Suprapubic skin (tissue), 4 donors: Measurements from ENCODE around the gene TMOD1. TPM values are rescaled to one million over a fixed set of nuclear protein-coding genes. Genes with fewer than 3 reads are reported as not detected.

Source experiments
- DNase-seq, 2 donors: peaks; one replicate each; pipeline ENCODE4 v3.0.0-alpha.2; 2019; ENCODE audit warnings: low spot score in 2 of 2
- H3K27ac ChIP-seq: fragments of 200-600 bp; sonication (generic); one replicate; pipeline ENCODE4 v1.5.1; 2019
- H3K27me3 ChIP-seq: fragments of 200-600 bp; sonication (generic); one replicate; pipeline ENCODE4 v1.5.1; 2019
- H3K36me3 ChIP-seq: fragments of 200-600 bp; sonication (generic); one replicate; pipeline ENCODE4 v1.5.1; 2019
- H3K4me1 ChIP-seq: fragments of 200-600 bp; sonication (generic); one replicate; pipeline ENCODE4 v1.5.1; 2019
- H3K4me3 ChIP-seq: fragments of 200-600 bp; sonication (generic); one replicate; pipeline ENCODE4 v1.5.1; 2019; ENCODE audit warnings: mild to moderate bottlenecking
- H3K9me3 ChIP-seq: fragments of 200-600 bp; sonication (generic); one replicate; pipeline ENCODE4 v1.5.1; 2019
- EP300 ChIP-seq: sonication (generic); formaldehyde crosslinking; IDR thresholded peaks from one replicate; pipeline ENCODE4 v1.6.1; 2017; ENCODE audit warnings: antibody characterized with exemption
- POLR2A ChIP-seq, 2 donors: fragments of 450-650 bp; IDR thresholded peaks; one replicate each; pipeline ENCODE4 v1.6.1; 2017; ENCODE audit warnings: antibody characterized with exemption in 2 of 2, mild to moderate bottlenecking in 2 of 2, moderate library complexity in 2 of 2
- POLR2AphosphoS5 ChIP-seq, 3 donors: sonication (generic); formaldehyde crosslinking; IDR thresholded peaks; one replicate each; pipeline ENCODE4 v1.6.1; 2017; ENCODE audit warnings: antibody characterized with exemption in 3 of 3
- WGBS: methylation state at CpG from one replicate; pipeline ENCODE4 v1.1.5; 2018; 5-methylcytosine and 5-hydroxymethylcytosine counted together
- total RNA-seq, 4 donors: library from RNA; depleted of rRNA; stranded (reverse); fragments of >200 nt; gene quantifications; one replicate each; pipeline ENCODE4 v1.1.0, GENCODE V29; 2016
- TF ChIP-seq, protein P1 (sequence below), 2 donors: fragments of 200-600 bp in 1 of 2; fragments of 450-650 bp in 1 of 2; sonication (generic) in 1 of 2; IDR thresholded peaks; one replicate each; pipeline ENCODE4 v1.5.1; 2016 to 2019; ENCODE audit warnings: antibody characterized with exemption in 2 of 2, mild to moderate bottlenecking in 1 of 2, moderate library complexity in 1 of 2

Gene TMOD1
- total RNA-seq, 4 donors from 2014 or later, result 1.9 to 4.4 (median 4.0) TPM

DNA sequence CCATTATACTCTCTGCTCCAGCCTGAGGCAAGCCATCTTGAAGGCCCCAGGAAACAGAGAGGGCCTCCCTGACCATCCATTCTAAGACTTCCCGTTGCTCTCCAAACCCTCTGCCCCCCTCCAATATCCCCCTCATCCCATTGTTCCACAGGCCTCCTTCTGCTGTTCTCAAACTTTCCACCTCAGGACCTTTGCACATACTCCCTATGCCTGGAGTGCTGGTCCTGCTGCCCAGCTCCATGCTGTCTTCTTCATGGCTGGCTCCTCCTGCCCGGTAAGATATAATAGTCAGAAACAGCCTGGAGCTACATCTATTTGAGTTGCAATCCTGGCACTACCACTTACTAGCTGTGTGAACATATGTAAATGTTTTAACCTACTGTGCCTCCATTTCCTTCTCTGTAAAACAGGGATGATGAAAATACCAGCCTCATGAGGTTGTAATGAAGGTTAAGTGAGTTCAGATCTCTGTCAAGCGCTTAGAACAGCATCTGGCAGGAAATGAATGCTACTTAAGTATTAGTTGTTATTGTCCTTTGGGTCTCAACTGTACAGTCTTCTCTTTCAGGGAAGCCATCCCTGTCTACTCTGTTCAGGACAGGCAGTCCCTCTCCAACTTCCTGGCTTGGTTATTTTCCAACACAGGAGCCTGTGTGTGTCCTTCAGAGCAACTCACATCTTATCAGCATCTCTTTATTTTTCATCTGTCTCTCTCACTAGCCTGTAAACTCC lies 45.8 kb downstream of the TMOD1 start:
- no peaks in the 10 kb centered on the region for H3K27me3 ChIP-seq
- no peak for DNase-seq
- WGBS, result 72% methylated on average over 3 of the region's 3 CpGs

DNA sequence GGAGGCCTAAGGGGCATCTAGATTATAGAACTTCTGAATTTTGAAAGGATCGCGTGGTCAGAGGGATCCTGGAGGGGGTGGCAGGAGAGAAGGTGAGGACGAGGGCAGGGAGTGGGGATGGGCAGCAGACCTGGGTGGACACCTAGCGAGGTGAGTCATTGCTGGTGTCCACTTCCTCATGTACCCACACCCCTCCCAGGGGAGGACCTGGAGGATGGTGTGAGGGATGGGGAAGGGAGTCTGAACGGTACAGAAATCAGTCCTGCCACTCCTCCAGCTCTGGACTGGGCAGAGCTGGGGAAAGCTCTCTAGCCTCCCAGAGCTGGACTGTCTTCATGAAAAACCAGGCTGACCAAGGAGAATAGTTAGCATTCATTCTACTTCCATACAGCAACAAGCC lies 46.9 kb downstream of the TMOD1 start:
- TF ChIP-seq POLR2AphosphoS5 (IDR thresholded peaks at IDR 0.05) (no peak), EP300 (no peak), POLR2A (IDR thresholded peaks at IDR 0.05) (no peak)
- TF ChIP-seq, protein P1, sequence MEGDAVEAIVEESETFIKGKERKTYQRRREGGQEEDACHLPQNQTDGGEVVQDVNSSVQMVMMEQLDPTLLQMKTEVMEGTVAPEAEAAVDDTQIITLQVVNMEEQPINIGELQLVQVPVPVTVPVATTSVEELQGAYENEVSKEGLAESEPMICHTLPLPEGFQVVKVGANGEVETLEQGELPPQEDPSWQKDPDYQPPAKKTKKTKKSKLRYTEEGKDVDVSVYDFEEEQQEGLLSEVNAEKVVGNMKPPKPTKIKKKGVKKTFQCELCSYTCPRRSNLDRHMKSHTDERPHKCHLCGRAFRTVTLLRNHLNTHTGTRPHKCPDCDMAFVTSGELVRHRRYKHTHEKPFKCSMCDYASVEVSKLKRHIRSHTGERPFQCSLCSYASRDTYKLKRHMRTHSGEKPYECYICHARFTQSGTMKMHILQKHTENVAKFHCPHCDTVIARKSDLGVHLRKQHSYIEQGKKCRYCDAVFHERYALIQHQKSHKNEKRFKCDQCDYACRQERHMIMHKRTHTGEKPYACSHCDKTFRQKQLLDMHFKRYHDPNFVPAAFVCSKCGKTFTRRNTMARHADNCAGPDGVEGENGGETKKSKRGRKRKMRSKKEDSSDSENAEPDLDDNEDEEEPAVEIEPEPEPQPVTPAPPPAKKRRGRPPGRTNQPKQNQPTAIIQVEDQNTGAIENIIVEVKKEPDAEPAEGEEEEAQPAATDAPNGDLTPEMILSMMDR (IDR thresholded peaks at IDR 0.05), result no peak
- DNase-seq, result no peak
- no peaks in the 10 kb centered on the region for H3K27me3 ChIP-seq

More for the DNA sequence above, 45.8 kb downstream of the TMOD1 start:
- H3K4me1 ChIP-seq, result no peaks in the 10 kb centered on the region
- no peaks in the 10 kb centered on the region for H3K36me3 ChIP-seq
- H3K4me3 ChIP-seq, result no peak overlapping the region
- no peaks in the 10 kb centered on the region for H3K9me3 ChIP-seq
- TF ChIP-seq POLR2AphosphoS5 (IDR thresholded peaks at IDR 0.05), result no peak
- no peak for TF ChIP-seq POLR2A (IDR thresholded peaks at IDR 0.05)
- TF ChIP-seq, protein P1 (IDR thresholded peaks at IDR 0.05), result no peak
- H3K27ac ChIP-seq, result no peak overlapping the region

DNA sequence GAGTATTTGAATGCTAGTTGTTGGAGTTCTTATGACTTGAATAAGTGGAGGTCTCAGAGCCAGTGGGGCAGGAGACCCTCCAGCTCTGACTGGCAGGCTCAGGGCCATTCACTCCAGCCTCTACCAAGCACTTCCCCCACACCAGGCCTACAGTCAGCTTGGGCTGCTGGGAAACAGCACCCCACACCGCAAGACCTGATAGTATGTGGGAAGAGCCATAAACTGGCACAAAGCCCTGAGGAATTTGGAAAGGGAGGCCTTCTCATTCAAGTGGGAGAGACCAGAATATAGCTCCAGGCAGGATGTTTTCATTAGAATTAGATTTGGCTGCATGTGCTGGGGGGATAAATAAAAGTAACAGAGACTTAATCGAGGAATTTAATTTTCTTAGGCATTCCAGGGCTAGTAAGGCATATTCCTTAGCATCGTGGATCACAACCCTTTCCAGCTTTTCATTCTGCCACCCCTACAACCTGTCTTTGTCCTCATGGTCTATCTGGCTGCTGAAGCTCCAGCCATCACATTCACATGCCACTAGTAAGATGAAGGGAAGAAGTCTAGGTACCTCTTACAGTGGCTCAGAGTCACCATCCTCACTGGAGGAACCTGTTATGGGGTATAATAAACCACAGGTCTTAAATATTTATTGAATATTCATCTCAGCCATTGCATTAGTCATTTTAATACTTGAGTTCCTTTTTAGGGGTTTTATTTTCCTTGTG lies 47.5 kb downstream of the TMOD1 start:
- H3K27me3 ChIP-seq, result peaks cover 2% of the 10 kb centered on the region
- TF ChIP-seq EP300 (no peak), POLR2A (IDR thresholded peaks at IDR 0.05) (no peak), POLR2AphosphoS5 (IDR thresholded peaks at IDR 0.05) (no peak)
- TF ChIP-seq, protein P1 (IDR thresholded peaks at IDR 0.05), result no peak
- H3K27ac ChIP-seq, result no peak overlapping the region
- H3K4me1 ChIP-seq, result no peaks in the 10 kb centered on the region
- H3K36me3 ChIP-seq, result no peaks in the 10 kb centered on the region
- H3K9me3 ChIP-seq, result no peaks in the 10 kb centered on the region
- no peak for DNase-seq
- H3K4me3 ChIP-seq, result no peak overlapping the region
- WGBS, result 70% methylated on average over 3 of the region's 3 CpGs

More for the DNA sequence above, 46.9 kb downstream of the TMOD1 start:
- Histone ChIP-seq H3K4me3 (no peak overlapping the region), H3K4me1 (no peaks in the 10 kb centered on the region), H3K9me3 (no peaks in the 10 kb centered on the region), H3K36me3 (no peaks in the 10 kb centered on the region), H3K27ac (no peak overlapping the region)
- WGBS, result 71% methylated on average over 5 of the region's 5 CpGs

DNA sequence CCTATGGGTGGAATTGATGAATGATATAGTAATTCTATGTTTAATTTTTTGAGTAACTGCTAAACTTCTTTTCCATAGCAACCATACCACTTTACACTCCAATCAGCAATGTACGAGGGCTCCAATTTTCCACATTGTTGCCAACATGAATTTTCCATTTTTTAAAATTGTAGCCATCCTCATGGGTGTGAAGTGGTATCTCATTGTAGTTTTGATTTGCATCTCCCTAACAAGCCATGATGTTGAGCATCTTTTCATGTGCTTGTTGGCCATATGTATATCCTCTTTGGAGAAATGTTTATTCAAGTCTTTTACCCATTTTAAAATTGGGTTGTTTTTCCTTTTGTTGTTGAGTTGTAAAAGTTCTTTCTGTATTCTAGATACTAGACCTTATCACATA lies 48.9 kb downstream of the TMOD1 start:
- Histone ChIP-seq H3K9me3 (no peaks in the 10 kb centered on the region), H3K36me3 (no peaks in the 10 kb centered on the region), H3K4me1 (no peaks in the 10 kb centered on the region), H3K27me3 (peaks cover 3% of the 10 kb centered on the region), H3K27ac (no peak overlapping the region), H3K4me3 (no peak overlapping the region)
- WGBS, result 73% methylated on average over 1 of the region's 1 CpG
- DNase-seq, result no peak
- TF ChIP-seq EP300 (no peak), POLR2A (IDR thresholded peaks at IDR 0.05) (no peak)
- TF ChIP-seq, protein P1 (IDR thresholded peaks at IDR 0.05), result no peak

DNA sequence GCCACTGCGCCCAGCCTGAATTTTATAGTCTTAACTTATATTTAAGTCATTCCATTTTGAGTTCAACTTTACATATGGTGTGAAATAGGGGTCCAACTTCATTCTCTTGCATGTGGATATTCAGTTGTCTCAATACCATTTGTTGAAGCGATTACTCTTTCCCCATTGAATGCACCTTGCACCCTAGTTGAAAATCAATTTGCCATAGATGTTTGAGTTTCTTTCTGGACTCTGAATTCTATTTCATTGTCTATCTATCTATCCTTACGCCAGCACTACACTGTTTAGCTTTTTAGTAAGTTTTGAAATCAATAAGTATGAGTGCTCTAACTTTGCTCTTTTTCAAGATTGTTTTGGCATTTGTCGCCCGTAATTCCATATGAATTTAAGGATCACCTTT lies 49.8 kb downstream of the TMOD1 start:
- no peak overlapping the region for H3K4me3 ChIP-seq
- WGBS, result 89% methylated on average over 5 of the region's 5 CpGs
- peaks cover 3% of the 10 kb centered on the region for H3K27me3 ChIP-seq
- no peak overlapping the region for H3K27ac ChIP-seq
- peaks cover 2% of the 10 kb centered on the region for H3K4me1 ChIP-seq
- H3K36me3 ChIP-seq, result no peaks in the 10 kb centered on the region
- no peak for DNase-seq
- TF ChIP-seq POLR2AphosphoS5 (IDR thresholded peaks at IDR 0.05) (no peak), EP300 (no peak)
- TF ChIP-seq, protein P1 (IDR thresholded peaks at IDR 0.05), result no peak
- H3K9me3 ChIP-seq, result no peaks in the 10 kb centered on the region
